Keratinocyte (primary cell): ENCODE measurements around the gene UBE2R2. TPM values are rescaled to one million over a fixed set of nuclear protein-coding genes. Genes with fewer than 3 reads are reported as not detected.
"Not testable (repeated sequence)": the region's sequence is repeated elsewhere in the genome, so short reads cannot be mapped to it uniquely, and the experiment has no call there.

Source experiments
- DNase-seq: peaks from one replicate; pipeline ENCODE4 v3.0.0-alpha.2; 2011; ENCODE audit warnings: low read depth, missing footprints, low spot score
- FAIRE-seq: peaks from 2 replicates; lab custom pipeline; 2011; peaks lifted over from hg19 to GRCh38; lab: Jason Lieb, UNC
- H2AFZ ChIP-seq: 2 replicates; pipeline ENCODE4 v1.6.0; 2012; ENCODE audit warnings: low read length, control low read depth, inconsistent platforms; ENCODE audit not compliant: control insufficient read depth
- H3K27ac ChIP-seq: 2 replicates; pipeline ENCODE4 v1.5.1; 2011; ENCODE audit warnings: low read length; ENCODE audit not compliant: control insufficient read depth, insufficient read depth
- H3K27me3 ChIP-seq: 3 replicates; pipeline ENCODE4 v1.6.0; 2011; ENCODE audit warnings: low read length; ENCODE audit not compliant: control insufficient read depth, insufficient read depth; ENCODE audit errors: extremely low read depth
- H3K36me3 ChIP-seq, 2 experiments: 2 replicates in 1 of 2; 3 replicates in 1 of 2; pipeline ENCODE4 v1.5.1; 2011; ENCODE audit warnings: low read length in 2 of 2, mild to moderate bottlenecking in 1 of 2; ENCODE audit not compliant: control insufficient read depth in 2 of 2, insufficient read depth in 2 of 2; ENCODE audit errors: extremely low read depth in 1 of 2
- H3K4me1 ChIP-seq: 3 replicates; pipeline ENCODE4 v1.5.1; 2011; ENCODE audit warnings: low read length; ENCODE audit not compliant: control insufficient read depth, insufficient read depth; ENCODE audit errors: extremely low read depth
- H3K4me2 ChIP-seq: 3 replicates; pipeline ENCODE4 v1.6.0; 2011; ENCODE audit warnings: low read depth, low read length; ENCODE audit not compliant: control insufficient read depth, insufficient read depth; ENCODE audit errors: extremely low read depth
- H3K4me3 ChIP-seq, 3 experiments: fragments of 200-600 bp in 1 of 3; sonication (generic) in 1 of 3; 2 replicates in 2 of 3; 3 replicates in 1 of 3; pipeline ENCODE4 v1.5.1; 2011 to 2016; ENCODE audit warnings: low read length in 3 of 3, mild to moderate bottlenecking in 3 of 3, control low read depth in 2 of 3, inconsistent platforms in 1 of 3, low read depth in 1 of 3, mixed read lengths in 1 of 3, mixed run types in 1 of 3, moderate library complexity in 1 of 3; ENCODE audit not compliant: control insufficient read depth in 2 of 3, insufficient read depth in 2 of 3; ENCODE audit errors: extremely low read depth in 1 of 3
- H3K79me2 ChIP-seq: 2 replicates; pipeline ENCODE4 v1.6.0; 2012; ENCODE audit warnings: low read length; ENCODE audit not compliant: control insufficient read depth, insufficient read depth
- H3K9ac ChIP-seq: 3 replicates; pipeline ENCODE4 v1.6.0; 2011; ENCODE audit warnings: low read length; ENCODE audit not compliant: control insufficient read depth, insufficient read depth; ENCODE audit errors: extremely low read depth
- H3K9me1 ChIP-seq: 3 replicates; pipeline ENCODE4 v1.6.0; 2011; ENCODE audit warnings: low read length; ENCODE audit not compliant: control insufficient read depth, insufficient read depth; ENCODE audit errors: extremely low read depth
- H3K9me3 ChIP-seq: 2 replicates; pipeline ENCODE4 v1.5.1; 2012; ENCODE audit warnings: low read depth, low read length; ENCODE audit not compliant: control insufficient read depth
- H4K20me1 ChIP-seq: 3 replicates; pipeline ENCODE4 v1.6.0; 2011; ENCODE audit warnings: low read length; ENCODE audit not compliant: control insufficient read depth, insufficient read depth; ENCODE audit errors: extremely low read depth
- CTCF ChIP-seq, 3 experiments: IDR thresholded peaks in 1 of 3; conservative IDR thresholded peaks in 1 of 3; optimal IDR thresholded peaks in 1 of 3; 2 replicates in 2 of 3; 3 replicates in 1 of 3; pipeline versions ENCODE3 to v1.5.1; 2011; ENCODE audit warnings: low read length in 3 of 3, mild to moderate bottlenecking in 3 of 3, moderate library complexity in 2 of 3, control low read depth in 1 of 3, inconsistent platforms in 1 of 3; ENCODE audit not compliant: insufficient read depth in 2 of 3; ENCODE audit errors: extremely low read depth in 1 of 3
- EZH2 ChIP-seq: IDR thresholded peaks from one replicate; pipeline ENCODE4 v1.6.1; 2012; ENCODE audit warnings: inconsistent platforms, mild to moderate bottlenecking, low read length, moderate library complexity
- dilution Hi-C: fragments of 300-500 bp; cut with MboI; formaldehyde crosslinking; loops from one replicate; pipeline ENCODE4 v1.7.0; 2020; ENCODE audit warnings: low sequenced_read_pairs; ENCODE audit not compliant: extremely low pct_ligation_motif_present
- polyA plus RNA-seq, 5 experiments: library from polyadenylated mRNA; depleted of rRNA in 3 of 5; stranded (reverse) in 3 of 5; stranded (forward) in 1 of 5; unstranded in 1 of 5; fragments of >200 nt; gene quantifications; 1 replicate in 1 of 5; 2 replicates in 3 of 5; 3 replicates in 1 of 5; pipeline versions ENCODE4 v1.2.1 to v1.2.3, GENCODE V29; 2011 to 2012; ENCODE audit warnings: missing spikeins in 2 of 5, low read depth in 1 of 5, low replicate concordance in 1 of 5

The UBE2R2 gene
- polyA plus RNA-seq, 1 donor (not counting 4 experiments of a cell fraction or from before 2014, with no cell fraction given) = 20.5 TPM

GRCh38 chr9:33787839-33788238 lies 29.1 kb upstream of the UBE2R2 start:
- TF ChIP-seq EZH2 (no peak), CTCF (optimal IDR thresholded peaks at IDR 0.05 in 1 of 3, IDR thresholded peaks at IDR 0.05 in 1 of 3, conservative IDR thresholded peaks at IDR 0.05 in 1 of 3; ENCODE audit: extremely low read depth in 1 of 3, insufficient read depth in 2 of 3, low read length in 3 of 3) (peak in 1 of 3 experiments; percentile 19)
- Histone ChIP-seq H2AFZ (no peak overlapping the region), H3K4me2 (no peak overlapping the region), H3K27ac (no peak overlapping the region), H3K9me1 (no peaks in the 10 kb centered on the region), H3K27me3 (no peaks in the 10 kb centered on the region), H4K20me1 (no peaks in the 10 kb centered on the region), H3K4me1 (peaks cover 10% of the 10 kb centered on the region), H3K9ac (no peak overlapping the region), H3K9me3 (no peaks in the 10 kb centered on the region), H3K4me3 (no peak overlapping the region), H3K79me2 (no peaks in the 10 kb centered on the region), H3K36me3 (peaks cover 0 to 3% of the 10 kb centered on the region in 2 experiments)
- FAIRE-seq (no peak), DNase-seq (no peak)
- dilution Hi-C loops = no loop called here

DNA sequence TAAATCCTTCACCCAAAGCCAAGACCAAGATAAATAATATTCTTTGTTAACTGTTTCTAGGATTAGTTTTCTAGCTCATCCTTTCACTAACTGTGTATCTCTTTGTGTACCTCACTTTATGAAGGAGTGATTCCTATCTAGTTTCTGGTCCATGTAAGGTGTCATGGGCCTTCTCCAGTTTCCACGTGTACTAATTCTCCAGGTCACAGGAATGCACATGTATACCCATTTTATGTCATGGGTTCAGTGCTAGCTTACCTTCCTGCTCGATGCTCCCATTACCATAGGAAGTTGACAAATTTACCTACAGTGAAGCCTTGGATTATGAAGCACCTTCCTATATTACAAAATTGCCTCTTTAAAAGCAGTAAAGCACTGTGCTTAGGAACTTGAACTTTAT lies 27.5 kb upstream of the UBE2R2 start:
- H3K36me3 ChIP-seq, H3K4me3 ChIP-seq, FAIRE-seq, H3K27me3 ChIP-seq, DNase-seq, H4K20me1 ChIP-seq, H3K4me2 ChIP-seq, H3K9me3 ChIP-seq, H3K27ac ChIP-seq, H3K9ac ChIP-seq, dilution Hi-C loops, H3K4me1 ChIP-seq, H3K9me1 ChIP-seq, H2AFZ ChIP-seq, H3K79me2 ChIP-seq: not testable (repeated sequence)

GRCh38 chr9:33791117-33791516 lies 25.8 kb upstream of the UBE2R2 start:
- no peak for DNase-seq

More at GRCh38 chr9:33791117-33791516, 25.8 kb upstream of the UBE2R2 start:
- Histone ChIP-seq H3K36me3 (peaks cover 0 to 3% of the 10 kb centered on the region in 2 experiments), H3K9ac (no peak overlapping the region), H2AFZ (peak overlapping the region; percentile 3), H3K79me2 (no peaks in the 10 kb centered on the region), H3K4me2 (no peak overlapping the region), H3K4me1 (peaks cover 12% of the 10 kb centered on the region), H3K27me3 (no peaks in the 10 kb centered on the region), H3K27ac (no peak overlapping the region), H3K4me3 (no peak overlapping the region), H3K9me1 (no peaks in the 10 kb centered on the region), H3K9me3 (no peaks in the 10 kb centered on the region), H4K20me1 (no peaks in the 10 kb centered on the region)
- no peak for TF ChIP-seq CTCF (optimal IDR thresholded peaks at IDR 0.05 in 1 of 3, IDR thresholded peaks at IDR 0.05 in 1 of 3, conservative IDR thresholded peaks at IDR 0.05 in 1 of 3; ENCODE audit: extremely low read depth in 1 of 3, insufficient read depth in 2 of 3, low read length in 3 of 3)
- FAIRE-seq = peak; percentile 26
- dilution Hi-C loops = no loop called here
